Activated CD4-positive, alpha-beta T cell treated with anti-CD3 and anti-CD28 coated beads, Interleukin-10, Interleukin-2, amounts not matched to agents 100 ng/mL and 50 ng/mL, durations not matched to agents 16 hours and 8 hours (primary cell): Measurements from ENCODE around the gene HAUS7.
"Not testable (repeated sequence)": the region's sequence is repeated elsewhere in the genome, so short reads cannot be mapped to it uniquely, and the experiment has no call there.

ENCODE experiments used
- DNase-seq: peaks from one replicate; pipeline ENCODE4 v3.0.0-alpha.2; 2020

HAUS7 gene

DNA sequence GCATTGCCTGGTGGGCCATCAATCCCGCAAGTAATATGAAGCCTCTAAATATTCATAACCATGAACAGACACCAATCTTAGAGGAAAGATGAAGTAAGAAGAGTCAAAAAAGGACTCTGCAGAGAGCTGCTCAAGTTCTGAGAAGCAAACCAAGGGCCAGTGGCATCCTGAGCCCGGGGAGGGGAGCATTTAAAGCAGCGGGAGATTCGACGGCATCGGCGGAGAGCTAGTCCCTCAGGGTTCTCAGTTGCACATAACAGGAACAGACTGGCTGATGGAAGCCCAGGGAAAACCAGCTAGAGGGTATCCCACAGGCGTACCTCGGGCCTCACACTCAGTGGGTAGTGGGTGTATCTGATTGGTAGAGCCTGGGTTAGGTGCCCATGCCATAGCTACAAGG, 64.4 kb downstream of the HAUS7 start:
- no peak for DNase-seq

DNA sequence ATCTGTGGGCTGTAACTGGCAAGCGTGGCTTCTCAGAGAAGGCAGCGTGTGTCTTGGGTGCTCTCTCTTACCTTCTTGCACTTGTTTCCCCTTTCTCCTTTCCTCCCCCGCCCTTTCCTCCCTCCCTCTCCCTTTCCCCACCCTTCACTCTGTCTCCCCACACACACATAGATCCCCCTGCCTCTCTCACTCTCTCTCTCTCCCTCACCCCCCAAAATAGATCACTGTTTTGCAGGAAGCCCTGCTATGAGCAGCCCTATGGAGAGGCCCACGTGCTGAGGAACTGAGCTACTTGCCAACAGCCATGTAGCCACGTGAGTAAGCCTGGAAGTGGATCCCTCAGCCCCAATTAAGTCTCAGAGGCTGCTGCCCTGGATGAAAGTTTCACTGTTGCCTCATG, 65.0 kb downstream of the HAUS7 start:
- DNase-seq, result no peak

DNA sequence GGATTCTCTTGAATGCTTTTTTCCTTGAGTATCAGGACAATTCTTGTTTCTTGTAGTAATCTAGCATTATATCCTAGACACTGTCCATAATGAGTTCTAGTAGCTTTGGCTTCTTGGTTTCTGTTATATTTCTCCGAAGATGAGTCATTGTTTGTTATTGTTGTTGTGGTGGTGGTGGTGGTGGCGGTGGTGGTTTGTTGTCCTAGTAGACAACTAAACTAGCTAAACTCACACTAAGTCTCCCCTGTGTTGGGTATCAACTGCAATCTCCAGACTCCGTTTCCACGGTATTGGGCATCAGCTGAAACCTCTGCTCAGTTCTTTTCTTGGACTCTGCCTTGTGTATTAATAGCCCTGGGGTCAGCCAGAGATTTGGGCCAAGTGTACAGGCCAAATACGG, 66.0 kb downstream of the HAUS7 start:
- DNase-seq, result not testable (repeated sequence)

DNA sequence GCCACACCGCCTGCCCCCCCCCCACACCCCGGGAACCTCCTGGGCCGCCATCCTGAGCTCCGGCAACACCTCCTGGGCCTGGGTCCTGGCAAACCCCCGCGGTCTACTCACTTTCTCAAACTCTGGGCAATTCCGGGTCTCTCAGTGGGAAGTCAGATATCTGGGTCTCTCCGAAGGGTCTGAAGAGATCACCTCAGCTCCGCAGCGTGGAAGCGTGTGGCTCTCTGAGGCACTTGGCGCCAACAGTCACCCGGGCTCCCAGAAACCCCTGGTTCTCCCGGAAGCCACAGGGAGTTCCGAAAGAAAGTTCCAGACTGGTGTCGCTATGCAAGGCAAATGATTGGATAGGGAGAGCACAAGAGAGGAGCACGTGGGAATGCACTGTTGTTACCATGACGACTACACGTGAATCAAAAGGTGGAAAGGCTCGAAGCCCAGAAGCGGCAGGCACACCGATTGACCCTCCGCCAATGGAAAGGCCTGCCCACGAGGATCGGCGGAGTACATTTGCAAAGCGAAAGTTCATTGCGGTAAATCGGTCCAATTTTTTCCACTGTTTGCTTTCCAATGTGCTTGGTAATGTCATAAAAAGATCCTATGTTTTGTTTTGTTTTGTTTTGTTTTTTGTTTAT, 69.1 kb downstream of the HAUS7 start, which contains the start of gene PNMA6E:
Gene PNMA6E, minus strand, starts transcription at position 218 of the 632 bp plus-strand sequence. CDS start 2,501 bp downstream, outside the sequence.
- DNase-seq, result no peak

DNA sequence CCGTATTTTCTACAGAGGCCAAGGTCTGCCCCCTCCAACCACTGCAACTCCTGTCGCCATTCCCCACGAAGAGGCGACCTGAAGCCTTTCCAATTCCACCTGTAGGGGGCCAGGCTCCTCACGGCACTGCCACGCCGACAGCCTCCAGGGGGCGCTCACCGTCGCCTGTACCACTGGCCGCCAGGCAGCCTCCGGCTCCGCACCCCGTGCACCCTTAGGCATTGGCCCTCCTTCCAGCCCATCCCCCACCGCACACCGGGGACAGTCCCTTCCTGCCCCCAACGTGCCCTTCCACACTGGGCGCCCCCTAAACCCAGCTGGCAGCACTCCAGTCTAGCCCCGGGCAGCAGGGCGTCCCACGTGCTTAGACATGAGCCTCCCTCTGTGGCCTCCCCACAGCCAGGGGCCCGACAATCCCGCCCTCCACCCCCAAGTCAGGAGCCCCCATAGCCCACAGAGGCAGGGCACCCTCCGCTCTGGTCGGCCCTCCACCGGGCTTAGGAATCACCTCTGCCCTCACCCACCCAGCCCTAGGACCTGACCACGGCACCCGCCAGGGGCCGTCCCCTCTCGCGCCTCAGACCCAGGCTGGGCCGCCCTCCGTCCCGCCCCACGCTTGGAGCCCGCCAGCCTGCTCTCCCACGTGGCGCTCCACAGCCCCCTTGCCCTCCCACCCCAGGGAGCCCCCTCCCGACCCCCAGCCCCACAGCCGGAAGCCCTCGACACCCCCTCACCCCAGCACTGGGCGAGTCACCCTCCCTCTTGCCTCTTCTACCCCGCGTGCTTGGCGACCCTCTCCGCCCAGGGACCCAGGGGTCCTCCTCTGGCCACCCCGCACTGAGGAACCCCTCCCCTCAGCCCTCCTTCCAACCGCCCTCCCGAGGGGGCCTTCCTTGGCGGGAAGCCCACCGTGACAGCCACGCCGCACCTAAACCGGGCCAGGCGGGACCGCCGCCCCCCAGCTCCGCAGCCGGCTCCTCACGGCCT, 69.9 kb downstream of the HAUS7 start:
- peak; percentile 67 for DNase-seq

DNA sequence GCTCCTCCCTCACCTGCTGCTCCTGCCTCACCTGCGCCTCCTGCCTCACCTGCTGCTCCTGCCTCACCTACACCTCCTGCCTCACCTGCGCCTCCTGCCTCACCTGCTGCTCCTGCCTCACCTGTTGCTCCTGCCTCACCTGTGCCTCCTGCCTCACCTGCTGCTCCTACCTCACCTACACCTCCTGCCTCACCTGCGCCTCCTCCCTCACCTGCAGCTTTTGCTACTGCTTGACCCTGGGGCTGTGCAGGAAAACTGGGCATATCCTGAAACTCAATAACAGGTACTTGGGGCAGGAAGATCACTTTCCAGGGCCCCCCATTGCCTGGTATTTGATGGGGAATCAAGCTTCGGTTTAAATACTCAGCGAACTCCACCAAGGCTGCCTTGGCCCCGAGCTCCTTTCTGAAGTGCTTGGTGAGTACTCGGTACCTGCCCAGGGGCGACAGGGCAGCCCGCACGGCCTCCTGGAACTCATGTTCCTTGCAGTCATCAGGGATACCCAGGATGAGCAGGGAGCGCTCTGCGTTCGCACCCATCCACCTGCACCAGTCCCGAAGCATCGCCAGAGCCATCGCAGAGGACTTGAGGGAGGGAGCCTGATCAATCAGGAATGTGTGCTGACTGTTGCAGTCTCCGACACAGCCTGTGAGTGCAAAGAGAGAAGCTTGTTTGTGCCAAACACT, 72.0 kb downstream of the HAUS7 start:
- DNase-seq, result no peak
